GM12878 (cell line): ENCODE results near the gene GATA3. TPM values are rescaled to one million over a fixed set of nuclear protein-coding genes. Genes with fewer than 3 reads are reported as not detected.

ENCODE experiments used
- ATAC-seq: fragments of 200-7000 bp; cut with Tn5 transposase; 3 replicates; pipeline ENCODE4 v1.9.1; 2020; ENCODE audit warnings: mild to moderate bottlenecking, moderate library complexity
- BruUV-seq: library from RNA; stranded (reverse); fragments of 400-500 nt; replicated peaks from 2 replicates; lab custom pipeline; 2021; lab: Mats Ljungman, UMichigan
- CTCF ChIA-PET: fragments of 300-600 bp; sonication (Branson Sonifier 250); formaldehyde crosslinking; extraction: SDS; loops from one replicate; lab custom pipeline; 2021; ENCODE audit warnings: inconsistent platforms; lab: Yijun Ruan, JAX
- POLR2A ChIA-PET: fragments of 350-600 bp; formaldehyde crosslinking; extraction: SDS; loops from one replicate; lab custom pipeline; 2021; ENCODE audit warnings: inconsistent platforms; lab: Charles Lee
- RAD21 ChIA-PET: fragments of 300-600 bp; sonication (Branson Sonifier 250); formaldehyde crosslinking; loops from one replicate; lab custom pipeline; 2023; ENCODE audit warnings: antibody characterized with exemption; ENCODE audit not compliant: unreplicated experiment; lab: Charles Lee
- SMC1A ChIA-PET: fragments of 300-600 bp; sonication (Branson Sonifier 250); formaldehyde crosslinking; loops from one replicate; lab custom pipeline; 2023; ENCODE audit not compliant: unreplicated experiment, uncharacterized antibody; lab: Charles Lee
- DNase-seq: peaks from one replicate; pipeline ENCODE4 v3.0.0-alpha.2; 2011; ENCODE audit warnings: low read depth, low spot score
- FAIRE-seq: peaks from 3 replicates; lab custom pipeline; 2011; peaks lifted over from hg19 to GRCh38; lab: Jason Lieb, UNC
- H2AFZ ChIP-seq: 2 replicates; pipeline ENCODE4 v1.6.0; 2011; ENCODE audit warnings: low read depth, low read length, control low read depth; ENCODE audit not compliant: control insufficient read depth
- H3K27ac ChIP-seq: 2 replicates; pipeline ENCODE4 v1.5.1; 2011; ENCODE audit warnings: control low read depth; ENCODE audit not compliant: control insufficient read depth, insufficient read depth
- H3K27me3 ChIP-seq, 2 experiments: replicated peaks in 1 of 2; 2 replicates each; pipeline versions ENCODE4 v1.6.0 to v1.6.1; 2011; ENCODE audit warnings: low read length in 1 of 2; ENCODE audit not compliant: control insufficient read depth in 2 of 2, insufficient read depth in 2 of 2
- H3K36me3 ChIP-seq, 2 experiments: 2 replicates each; pipeline ENCODE4 v1.5.1; 2011; ENCODE audit warnings: low read length in 1 of 2; ENCODE audit not compliant: control insufficient read depth in 2 of 2, insufficient read depth in 2 of 2
- H3K4me1 ChIP-seq: 2 replicates; pipeline ENCODE4 v1.6.1; 2011; ENCODE audit warnings: mild to moderate bottlenecking, low read length, moderate library complexity, mixed read lengths; ENCODE audit not compliant: control insufficient read depth, insufficient read depth
- H3K4me2 ChIP-seq: 2 replicates; pipeline ENCODE4 v1.6.0; 2011; ENCODE audit warnings: control low read depth; ENCODE audit not compliant: control insufficient read depth, insufficient read depth
- H3K4me3 ChIP-seq: fragments of 200-600 bp; sonication (generic); 2 replicates; pipeline ENCODE4 v1.5.1; 2016
- H3K79me2 ChIP-seq: 2 replicates; pipeline ENCODE4 v1.6.0; 2011; ENCODE audit warnings: low read length; ENCODE audit not compliant: control insufficient read depth, insufficient read depth
- H3K9ac ChIP-seq: 2 replicates; pipeline ENCODE4 v1.8.0; 2011; ENCODE audit warnings: low read length, control low read depth, mixed read lengths; ENCODE audit not compliant: control insufficient read depth, insufficient read depth
- H3K9me3 ChIP-seq: replicated peaks from 3 replicates; pipeline ENCODE4 v1.5.1; 2011; ENCODE audit warnings: mild to moderate bottlenecking, low read length; ENCODE audit not compliant: control insufficient read depth, insufficient read depth
- H4K20me1 ChIP-seq: 2 replicates; pipeline ENCODE4 v1.6.0; 2011; ENCODE audit not compliant: control insufficient read depth, insufficient read depth
- CBX5 ChIP-seq: sonication (generic); IDR thresholded peaks from 2 replicates; pipeline ENCODE4 v1.6.1; 2016; ENCODE audit warnings: low read depth, moderate library complexity, mild to moderate bottlenecking, inconsistent platforms
- CREB1 ChIP-seq: IDR thresholded peaks from 2 replicates; pipeline ENCODE4 v1.6.1; 2012; ENCODE audit warnings: low read depth, mild to moderate bottlenecking, inconsistent platforms
- HDAC6 ChIP-seq: fragments of 200-600 bp; sonication (generic); IDR thresholded peaks from one replicate; pipeline ENCODE4 v1.8.0; 2017; ENCODE audit warnings: antibody characterized with exemption; ENCODE audit not compliant: unreplicated experiment
- IKZF2 ChIP-seq, 2 experiments: fragments of 450-650 bp; IDR thresholded peaks; 2 replicates each; pipeline ENCODE4 v1.6.1; 2017; ENCODE audit warnings: mild to moderate bottlenecking in 2 of 2, moderate library complexity in 2 of 2
- JUNB ChIP-seq: IDR thresholded peaks from 2 replicates; pipeline ENCODE4 v1.6.1; 2016; ENCODE audit warnings: antibody characterized with exemption, mild to moderate bottlenecking
- NFYA ChIP-seq: IDR thresholded peaks from 2 replicates; pipeline ENCODE4 v1.6.1; 2011; ENCODE audit warnings: low read depth, mild to moderate bottlenecking, low read length, improper control_type of control experiment, borderline replicate concordance
- NR2C2 ChIP-seq: IDR thresholded peaks from 2 replicates; pipeline ENCODE4 v1.6.1; 2011; ENCODE audit warnings: borderline replicate concordance, low read depth; ENCODE audit not compliant: control insufficient read depth, insufficient read length
- PAX8 ChIP-seq: fragments of 450-650 bp; IDR thresholded peaks from 2 replicates; pipeline ENCODE4 v1.6.1; 2017; ENCODE audit warnings: mild to moderate bottlenecking, moderate library complexity
- RB1 ChIP-seq: fragments of 450-650 bp; formaldehyde crosslinking; IDR thresholded peaks from 2 replicates; pipeline ENCODE4 v1.6.1; 2017; ENCODE audit warnings: mild to moderate bottlenecking, borderline replicate concordance
- SKIL ChIP-seq: fragments of 450-650 bp; IDR thresholded peaks from 2 replicates; pipeline ENCODE4 v1.6.1; 2017; ENCODE audit warnings: mild to moderate bottlenecking, low read depth, inconsistent platforms; ENCODE audit not compliant: poor library complexity, severe bottlenecking
- TARDBP ChIP-seq: IDR thresholded peaks from 2 replicates; pipeline ENCODE4 v1.6.1; 2016; ENCODE audit warnings: borderline replicate concordance
- TCF12 ChIP-seq: IDR thresholded peaks from 2 replicates; pipeline ENCODE4 v1.6.1; 2011; ENCODE audit warnings: low read depth, mild to moderate bottlenecking, low read length
- ZBTB40 ChIP-seq: fragments of 450-650 bp; IDR thresholded peaks from 2 replicates; pipeline ENCODE4 v1.6.1; 2016; ENCODE audit warnings: mild to moderate bottlenecking, moderate library complexity, borderline replicate concordance
- ZZZ3 ChIP-seq: IDR thresholded peaks from 2 replicates; pipeline ENCODE4 v1.6.1; 2011; ENCODE audit warnings: low read depth; ENCODE audit not compliant: control insufficient read depth, insufficient read length
- WGBS: methylation state at CpG from one replicate; pipeline ENCODE4 v1.1.6; 2016; ENCODE audit warnings: low lambda C conversion rate; ENCODE audit not compliant: insufficient replicate concordance, insufficient coverage; ENCODE audit errors: missing lambda C conversion rate; 5-methylcytosine and 5-hydroxymethylcytosine counted together
- in situ Hi-C: fragments of 300-500 bp; cut with MboI; formaldehyde crosslinking; loops from 9 replicates; pipeline ENCODE4 v1.14.3; 2018; ENCODE audit warnings: mixed read lengths
- intact Hi-C: fragments of 100-400 bp; cut with micrococcal nuclease; formaldehyde crosslinking; loops from one replicate; pipeline ENCODE4 v1.14.2; 2022; ENCODE audit not compliant: unreplicated experiment
- polyA plus RNA-seq, 11 experiments: library from polyadenylated mRNA; depleted of rRNA in 4 of 11; unstranded in 6 of 11; stranded (reverse) in 5 of 11; fragments of >200 nt; fragmentation: Nextera tagmentation in 4 of 11; fragmentation: Illumina TruSeq in 1 of 11; extraction: Ambion mirVana in 4 of 11; extraction: Trizol in 1 of 11; gene quantifications; 1 replicate in 1 of 11; 2 replicates in 10 of 11; pipeline versions ENCODE4 v1.2.1 to v1.2.3, GENCODE V29; 2011 to 2016; ENCODE audit warnings: inconsistent platforms in 2 of 11, missing spikeins in 2 of 11, low read depth in 1 of 11
- total RNA-seq, 4 experiments: library from RNA; depleted of rRNA in 3 of 4; stranded (reverse); fragments of >200 nt in 3 of 4; fragmentation: Illumina TruSeq in 1 of 4; extraction: Trizol in 1 of 4; gene quantifications; 2 replicates each; pipeline versions ENCODE4 v1.2.1 to v1.2.3, GENCODE V29; 2013 to 2021
- TF ChIP-seq, protein P1 (sequence below): IDR thresholded peaks from 2 replicates; pipeline ENCODE4 v1.6.1; 2011; ENCODE audit warnings: borderline replicate concordance, low read depth, mild to moderate bottlenecking, moderate library complexity, low read length; ENCODE audit not compliant: insufficient read depth, poor library complexity, severe bottlenecking
- TF ChIP-seq, protein P2 (sequence below): fragments of 450-650 bp; IDR thresholded peaks from 2 replicates; pipeline ENCODE4 v1.6.1; 2017; ENCODE audit warnings: mild to moderate bottlenecking

The GATA3 gene
- total and polyA plus RNA-seq, 10 of the 15 experiments (the other 5 are each of a cell fraction or from before 2014, with no cell fraction given), result 0.08 to 0.80 (median 0.29) TPM

DNA sequence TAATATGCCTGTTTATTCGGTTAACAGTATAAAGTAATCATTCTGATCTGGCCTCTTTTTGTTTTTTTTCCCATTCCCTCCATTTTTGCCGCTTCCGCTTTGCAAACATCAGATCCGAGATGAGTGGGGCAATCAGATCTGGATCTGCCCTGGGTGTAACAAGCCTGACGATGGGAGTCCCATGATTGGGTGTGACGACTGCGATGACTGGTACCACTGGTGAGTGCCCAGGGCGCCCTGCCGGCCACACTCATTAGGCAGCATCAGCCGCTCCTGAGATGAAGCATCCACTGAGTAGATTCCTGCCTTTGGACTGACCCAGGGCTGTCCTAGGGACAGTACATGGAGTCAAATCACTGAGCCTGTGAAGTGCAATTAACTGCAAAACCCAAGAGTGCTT, 40.9 kb upstream of the GATA3 start:
- Histone ChIP-seq H3K4me1 (no peaks in the 10 kb centered on the region), H2AFZ (no peak overlapping the region), H3K9me3 (no peaks in the 10 kb centered on the region), H3K9ac (no peak overlapping the region), H3K36me3 (no peaks in the 10 kb centered on the region; a peak in 2 of 4 replicates), H3K27ac (no peak overlapping the region), H3K4me2 (no peak overlapping the region), H3K4me3 (no peak overlapping the region), H3K27me3 (no peaks in the 10 kb centered on the region), H3K79me2 (no peaks in the 10 kb centered on the region), H4K20me1 (no peaks in the 10 kb centered on the region)
- ChIA-PET RAD21 (no interaction called here), SMC1A (no interaction called here), POLR2A (no interaction called here), CTCF (interaction anchor here (1.8 kb wide), 1 partner anchor 10 kb away, joined by 8 read pairs; no protein-coding TSS in a partner anchor)
- in situ Hi-C loops, result no loop called here
- ATAC-seq (no peak), FAIRE-seq (no peak), DNase-seq (no peak)
- intact Hi-C loops, result no loop called here
- no TSS peak for BruUV-seq
- 99% methylated on average over 10 of the region's 10 CpGs for WGBS
- TF ChIP-seq, protein P1, sequence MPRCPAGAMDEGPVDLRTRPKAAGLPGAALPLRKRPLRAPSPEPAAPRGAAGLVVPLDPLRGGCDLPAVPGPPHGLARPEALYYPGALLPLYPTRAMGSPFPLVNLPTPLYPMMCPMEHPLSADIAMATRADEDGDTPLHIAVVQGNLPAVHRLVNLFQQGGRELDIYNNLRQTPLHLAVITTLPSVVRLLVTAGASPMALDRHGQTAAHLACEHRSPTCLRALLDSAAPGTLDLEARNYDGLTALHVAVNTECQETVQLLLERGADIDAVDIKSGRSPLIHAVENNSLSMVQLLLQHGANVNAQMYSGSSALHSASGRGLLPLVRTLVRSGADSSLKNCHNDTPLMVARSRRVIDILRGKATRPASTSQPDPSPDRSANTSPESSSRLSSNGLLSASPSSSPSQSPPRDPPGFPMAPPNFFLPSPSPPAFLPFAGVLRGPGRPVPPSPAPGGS, result no peak
- no peak for TF ChIP-seq HDAC6
- TF ChIP-seq PAX8, result no peak
- TF ChIP-seq, protein P2, sequence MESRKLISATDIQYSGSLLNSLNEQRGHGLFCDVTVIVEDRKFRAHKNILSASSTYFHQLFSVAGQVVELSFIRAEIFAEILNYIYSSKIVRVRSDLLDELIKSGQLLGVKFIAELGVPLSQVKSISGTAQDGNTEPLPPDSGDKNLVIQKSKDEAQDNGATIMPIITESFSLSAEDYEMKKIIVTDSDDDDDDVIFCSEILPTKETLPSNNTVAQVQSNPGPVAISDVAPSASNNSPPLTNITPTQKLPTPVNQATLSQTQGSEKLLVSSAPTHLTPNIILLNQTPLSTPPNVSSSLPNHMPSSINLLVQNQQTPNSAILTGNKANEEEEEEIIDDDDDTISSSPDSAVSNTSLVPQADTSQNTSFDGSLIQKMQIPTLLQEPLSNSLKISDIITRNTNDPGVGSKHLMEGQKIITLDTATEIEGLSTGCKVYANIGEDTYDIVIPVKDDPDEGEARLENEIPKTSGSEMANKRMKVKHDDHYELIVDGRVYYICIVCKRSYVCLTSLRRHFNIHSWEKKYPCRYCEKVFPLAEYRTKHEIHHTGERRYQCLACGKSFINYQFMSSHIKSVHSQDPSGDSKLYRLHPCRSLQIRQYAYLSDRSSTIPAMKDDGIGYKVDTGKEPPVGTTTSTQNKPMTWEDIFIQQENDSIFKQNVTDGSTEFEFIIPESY, result no peak
- no peak for TF ChIP-seq TCF12
- TF ChIP-seq IKZF2 (IDR thresholded peaks at IDR 0.05), result no peak
- TF ChIP-seq ZZZ3, result no peak
- TF ChIP-seq TARDBP, result no peak
- no peak for TF ChIP-seq NR2C2
- no peak for TF ChIP-seq SKIL
- no peak for TF ChIP-seq NFYA
- no peak for TF ChIP-seq CREB1
- TF ChIP-seq ZBTB40, result no peak
- TF ChIP-seq JUNB, result no peak
- no peak for TF ChIP-seq CBX5
- no peak for TF ChIP-seq RB1
